Peyer's patch (tissue), 4 donors: ENCODE measurements around the gene MDFI.

Experiments used
- POLR2A ChIP-seq, 2 donors: fragments of 450-650 bp; IDR thresholded peaks; one replicate each; pipeline ENCODE4 v1.5.1; 2017; ENCODE audit warnings: antibody characterized with exemption in 2 of 2, mild to moderate bottlenecking in 2 of 2, moderate library complexity in 2 of 2
- TF ChIP-seq, protein P1 (sequence below), 6 experiments: fragments of 450-650 bp in 4 of 6; fragments of 200-600 bp in 2 of 6; sonication (generic) in 1 of 6; IDR thresholded peaks; one replicate each; pipeline ENCODE4 v1.5.1; 2017 to 2019; ENCODE audit warnings: antibody characterized with exemption in 6 of 6, mild to moderate bottlenecking in 3 of 6, moderate library complexity in 1 of 6

DNA sequence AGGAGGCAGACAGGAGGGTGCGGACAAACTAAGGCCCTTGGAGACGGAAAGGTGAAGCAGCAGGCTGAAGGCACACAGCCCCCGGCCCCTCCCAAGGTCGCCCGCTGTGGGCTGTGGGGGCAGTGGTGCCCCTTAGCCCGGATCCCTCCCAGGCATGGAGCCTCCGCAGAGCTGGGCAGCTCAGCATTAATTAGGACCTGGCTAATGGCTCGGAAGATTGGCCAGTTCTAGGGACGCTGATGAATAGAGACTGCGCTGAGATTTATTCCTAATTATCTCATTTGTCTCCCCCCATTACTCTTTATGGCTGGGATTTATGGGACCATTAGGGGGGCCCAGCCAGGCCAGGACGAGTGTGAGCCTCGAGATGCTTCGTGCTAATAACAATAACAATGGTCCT, 20.4 kb downstream of the MDFI start:
- no peak for TF ChIP-seq POLR2A (IDR thresholded peaks at IDR 0.05)
- TF ChIP-seq, protein P1, sequence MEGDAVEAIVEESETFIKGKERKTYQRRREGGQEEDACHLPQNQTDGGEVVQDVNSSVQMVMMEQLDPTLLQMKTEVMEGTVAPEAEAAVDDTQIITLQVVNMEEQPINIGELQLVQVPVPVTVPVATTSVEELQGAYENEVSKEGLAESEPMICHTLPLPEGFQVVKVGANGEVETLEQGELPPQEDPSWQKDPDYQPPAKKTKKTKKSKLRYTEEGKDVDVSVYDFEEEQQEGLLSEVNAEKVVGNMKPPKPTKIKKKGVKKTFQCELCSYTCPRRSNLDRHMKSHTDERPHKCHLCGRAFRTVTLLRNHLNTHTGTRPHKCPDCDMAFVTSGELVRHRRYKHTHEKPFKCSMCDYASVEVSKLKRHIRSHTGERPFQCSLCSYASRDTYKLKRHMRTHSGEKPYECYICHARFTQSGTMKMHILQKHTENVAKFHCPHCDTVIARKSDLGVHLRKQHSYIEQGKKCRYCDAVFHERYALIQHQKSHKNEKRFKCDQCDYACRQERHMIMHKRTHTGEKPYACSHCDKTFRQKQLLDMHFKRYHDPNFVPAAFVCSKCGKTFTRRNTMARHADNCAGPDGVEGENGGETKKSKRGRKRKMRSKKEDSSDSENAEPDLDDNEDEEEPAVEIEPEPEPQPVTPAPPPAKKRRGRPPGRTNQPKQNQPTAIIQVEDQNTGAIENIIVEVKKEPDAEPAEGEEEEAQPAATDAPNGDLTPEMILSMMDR (IDR thresholded peaks at IDR 0.05): no peak
